HG02571 (cell line): ENCODE data around the gene ELL.

Experiments
- ATAC-seq: cut with Tn5 transposase; IDR thresholded peaks from one replicate; pipeline ENCODE4 v1.9.1; 2021; ENCODE audit warnings: mild to moderate bottlenecking, moderate library complexity; ENCODE audit not compliant: unreplicated experiment

The ELL gene

GRCh38 chr19:18424890-18425514 is 96.9 kb downstream of the ELL start:
- ATAC-seq, result no peak

DNA sequence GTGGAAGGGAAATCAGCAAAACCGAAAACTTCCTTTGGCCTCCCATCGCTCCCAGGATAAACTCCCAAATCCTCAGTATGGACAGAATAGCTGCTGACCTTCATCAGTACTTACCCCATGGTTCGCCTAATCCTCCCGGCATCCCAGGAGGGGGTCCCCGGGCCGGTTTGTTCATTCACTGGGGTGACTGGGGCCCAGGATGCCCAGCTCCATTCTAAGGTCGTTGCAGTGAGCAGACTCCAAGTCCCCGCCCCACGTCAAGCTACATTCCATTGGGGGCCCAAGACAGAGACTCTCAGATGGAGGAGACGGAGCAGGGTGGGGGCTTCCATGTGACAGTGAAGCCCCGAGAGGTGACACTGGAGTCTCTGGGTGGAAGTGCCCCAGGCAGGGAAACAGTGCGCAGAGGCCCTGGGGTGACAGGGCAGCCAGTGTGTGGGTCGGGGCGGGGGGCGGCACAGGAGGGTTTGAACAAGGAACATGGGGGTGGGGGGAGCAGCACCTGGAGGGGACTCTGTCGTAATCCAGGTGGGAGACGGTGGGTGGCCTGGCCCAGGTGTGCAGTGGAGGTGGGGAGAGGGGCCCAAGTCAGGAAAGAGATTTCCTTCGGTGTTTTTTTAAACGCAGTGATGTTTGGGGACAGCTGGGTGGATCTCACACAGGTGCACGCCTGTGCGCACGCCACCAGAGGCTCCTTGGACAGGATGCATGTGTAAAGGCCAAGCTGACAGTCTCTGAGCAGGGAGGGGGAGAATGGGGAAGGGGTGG is 97.6 kb downstream of the ELL start:
- no peak for ATAC-seq

DNA sequence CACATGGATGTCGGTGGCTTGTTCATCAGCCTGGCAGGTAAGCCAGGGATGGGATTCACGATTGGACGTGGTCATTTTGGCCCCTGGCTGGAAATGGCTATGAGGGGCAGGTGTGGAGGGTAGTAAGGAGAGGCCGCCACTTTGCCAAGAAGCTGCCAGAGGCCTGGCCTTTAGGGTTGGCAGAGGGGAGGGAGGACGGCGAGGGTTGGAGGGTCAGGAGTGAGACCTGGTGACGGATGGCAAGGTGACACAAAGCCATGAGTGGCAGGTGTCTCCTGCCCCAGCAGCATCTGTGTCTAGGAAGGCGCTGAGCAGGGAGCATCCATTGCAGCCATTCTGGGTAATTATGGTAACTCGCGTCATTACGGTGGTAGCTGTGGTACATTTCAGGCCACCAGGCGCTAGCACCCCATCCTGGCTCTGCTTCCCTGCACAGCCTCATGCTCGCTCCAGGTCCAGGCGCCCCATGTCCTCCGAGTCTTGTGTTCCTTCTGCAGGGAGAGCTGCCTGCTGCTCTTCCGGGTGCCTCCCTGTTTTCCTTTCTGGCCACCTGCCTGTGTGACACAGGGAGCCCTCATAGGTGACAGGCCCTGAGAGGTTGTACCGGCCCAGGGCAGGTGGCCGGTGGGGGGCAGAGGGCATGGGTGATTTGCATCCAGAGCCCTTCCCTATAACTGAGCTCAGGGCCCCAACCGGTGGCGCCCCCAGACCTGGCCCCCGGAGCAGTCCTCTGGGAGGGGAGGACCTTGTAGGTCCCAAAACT is 98.4 kb downstream of the ELL start:
- no peak for ATAC-seq

DNA sequence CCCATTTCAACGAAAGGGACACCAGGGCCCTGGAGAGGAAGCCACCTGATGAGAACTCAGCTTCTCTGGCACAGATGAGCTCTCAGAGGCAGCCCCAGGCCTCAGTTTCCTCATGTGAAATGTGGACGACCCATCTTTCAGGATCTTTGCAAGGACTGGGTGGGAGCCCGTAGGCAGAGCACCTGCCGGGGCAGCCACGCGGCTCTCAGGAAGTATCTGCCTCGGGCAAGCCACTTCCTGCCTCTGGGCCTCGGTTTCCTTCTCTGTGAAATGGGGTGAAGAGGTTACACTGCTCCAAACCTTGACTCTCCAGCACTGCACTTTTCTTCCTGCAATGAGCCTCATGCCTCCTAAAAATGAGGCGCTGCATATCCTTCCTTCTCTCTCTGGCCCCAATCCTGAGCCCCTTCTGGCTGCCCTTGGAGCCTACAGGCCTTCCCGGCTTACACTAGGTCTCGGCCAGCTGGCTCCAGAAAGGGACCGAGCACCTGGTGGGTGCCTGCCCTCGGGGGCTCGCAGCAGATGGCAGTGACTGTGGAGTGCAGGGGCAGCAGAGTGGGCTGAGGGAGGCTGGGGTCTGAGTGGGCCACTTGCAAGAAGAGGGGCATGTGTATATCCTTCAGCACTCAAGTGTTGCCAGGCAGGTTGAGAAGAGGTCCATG is 99.2 kb downstream of the ELL start:
- ATAC-seq, result no peak

- no peak for ATAC-seq
These were observed 100.4 kb downstream of the ELL start for GRCh38 chr19:18421371-18421959.

DNA sequence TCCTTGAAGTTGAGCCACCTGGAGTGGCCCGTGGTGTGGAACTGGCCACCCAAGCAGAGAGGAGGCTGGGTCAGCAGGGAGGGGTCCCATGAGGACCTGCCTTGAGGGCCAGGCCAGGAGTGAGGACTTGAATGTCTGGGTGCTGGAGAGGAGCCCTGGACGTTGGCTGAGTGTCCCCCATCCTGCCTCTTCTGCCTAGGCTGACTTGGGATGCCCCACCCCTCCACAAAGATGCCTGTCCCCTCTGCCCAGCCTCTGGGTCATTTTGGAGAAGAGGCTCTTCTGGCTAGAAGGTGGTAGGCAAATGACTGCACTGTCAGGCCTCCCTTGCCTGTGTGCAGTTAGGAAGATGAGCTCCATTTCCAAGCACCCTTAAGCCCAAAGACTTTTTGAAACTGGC is 100.9 kb downstream of the ELL start:
- no peak for ATAC-seq

- no peak for ATAC-seq
These were observed 102.0 kb downstream of the ELL start for GRCh38 chr19:18419699-18420460.

DNA sequence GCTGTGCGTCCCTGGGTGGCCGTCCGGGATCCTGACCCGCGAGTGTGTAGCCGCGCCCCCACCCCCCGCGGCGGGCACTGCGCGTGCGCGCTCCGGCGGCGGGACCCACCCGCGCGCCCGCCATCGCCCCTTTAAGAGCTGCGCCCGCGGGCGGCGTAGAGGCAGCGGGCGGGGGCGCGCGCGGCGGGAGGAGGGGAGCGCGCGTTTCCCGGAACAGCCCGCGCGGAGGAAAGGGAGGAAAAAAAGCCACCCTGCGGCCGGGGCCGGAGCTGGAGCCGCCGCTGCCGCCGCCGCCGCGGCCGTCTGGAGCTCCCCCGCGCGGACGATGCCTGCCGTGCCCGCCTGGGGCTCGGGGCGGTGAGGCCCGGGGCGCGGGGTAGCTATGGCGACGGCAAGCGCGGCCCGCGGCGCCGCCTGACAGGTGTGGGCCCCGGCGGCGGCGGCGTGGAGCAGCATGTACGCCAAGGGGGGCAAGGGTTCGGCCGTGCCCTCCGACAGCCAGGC is 102.6 kb downstream of the ELL start, which contains the start of gene SSBP4:
Gene SSBP4 (plus strand): TSS at position 204 of the 504 bp plus-strand sequence. CDS start 251 bp downstream, at position 455.
- ATAC-seq, result no peak

- no peak for ATAC-seq
These were observed 103.2 kb downstream of the ELL start for GRCh38 chr19:18418483-18419194.

GRCh38 chr19:18418029-18418482 is 103.8 kb downstream of the ELL start:
- ATAC-seq, result no peak

- no peak for ATAC-seq
These were observed 104.4 kb downstream of the ELL start for GRCh38 chr19:18417250-18418028.

GRCh38 chr19:18416778-18417249 is 105.1 kb downstream of the ELL start:
- no peak for ATAC-seq

DNA sequence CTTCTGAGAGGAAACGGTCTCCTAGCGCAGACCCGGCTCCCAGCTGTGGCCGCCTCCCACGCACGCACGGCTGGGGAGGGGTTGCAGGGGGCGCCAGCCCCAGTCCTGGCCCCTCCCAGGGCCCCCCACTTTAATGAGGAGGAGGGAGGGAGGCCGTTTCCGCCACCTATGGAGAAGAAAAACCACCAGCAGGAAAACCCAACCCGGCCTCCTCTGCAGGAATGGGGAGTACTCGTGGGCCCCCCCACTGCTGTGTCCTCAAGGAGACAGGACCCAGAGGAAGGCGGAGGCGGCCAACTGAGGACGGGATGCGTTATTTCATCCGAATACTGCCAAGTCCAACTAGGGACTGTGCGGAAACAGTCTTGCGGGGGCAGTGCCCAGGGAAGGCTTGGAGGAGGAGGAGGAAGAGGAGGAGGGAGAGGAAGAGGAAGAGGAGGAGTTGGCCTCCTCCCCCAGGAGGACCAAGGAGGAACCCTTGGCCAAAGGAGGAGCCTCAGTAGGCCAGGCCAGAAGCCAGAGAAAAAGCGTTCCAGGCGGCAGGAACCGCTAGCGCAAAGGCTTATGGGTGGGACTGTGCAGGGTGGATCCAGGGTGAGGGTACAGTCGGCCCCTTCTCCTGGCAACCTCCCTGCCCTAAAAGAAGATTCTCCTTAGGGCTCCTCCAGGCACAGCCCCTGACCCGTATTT is 106.5 kb downstream of the ELL start:
- ATAC-seq, result no peak

DNA sequence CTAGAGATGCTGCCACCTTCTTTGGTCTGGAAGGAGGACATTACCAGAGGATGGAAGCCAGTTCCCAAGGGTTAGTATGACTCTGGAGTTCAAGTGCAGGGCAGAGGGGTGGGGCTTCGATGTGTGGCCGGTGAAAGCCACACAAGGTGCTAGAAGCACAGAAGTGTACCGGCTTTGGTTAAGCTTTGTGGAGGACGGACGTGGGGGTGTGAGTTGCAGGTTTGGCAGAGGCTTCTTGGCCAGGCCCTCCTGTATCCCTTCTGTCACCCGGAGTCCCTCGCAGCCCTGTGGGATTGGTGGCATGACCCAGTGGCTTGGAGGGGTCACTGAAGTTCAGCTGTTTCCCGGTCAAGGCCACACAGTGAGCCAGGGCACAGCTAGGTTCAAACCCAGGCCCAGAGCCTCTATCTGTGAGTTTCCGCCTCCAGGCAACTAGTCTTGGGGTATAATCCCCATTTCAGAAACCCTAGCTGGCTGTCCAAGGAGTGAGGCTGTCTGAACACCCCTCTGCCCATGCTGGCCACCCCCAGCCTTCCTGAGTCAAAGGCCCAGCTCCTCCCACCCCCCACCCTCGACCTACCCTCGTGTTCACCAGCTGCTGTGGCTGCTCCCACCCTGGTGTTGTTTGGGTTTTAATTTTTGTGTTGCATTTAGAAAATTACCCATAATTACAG is 107.2 kb downstream of the ELL start:
- no peak for ATAC-seq

- no peak for ATAC-seq
These were observed 109.1 kb downstream of the ELL start for GRCh38 chr19:18412610-18413239.

DNA sequence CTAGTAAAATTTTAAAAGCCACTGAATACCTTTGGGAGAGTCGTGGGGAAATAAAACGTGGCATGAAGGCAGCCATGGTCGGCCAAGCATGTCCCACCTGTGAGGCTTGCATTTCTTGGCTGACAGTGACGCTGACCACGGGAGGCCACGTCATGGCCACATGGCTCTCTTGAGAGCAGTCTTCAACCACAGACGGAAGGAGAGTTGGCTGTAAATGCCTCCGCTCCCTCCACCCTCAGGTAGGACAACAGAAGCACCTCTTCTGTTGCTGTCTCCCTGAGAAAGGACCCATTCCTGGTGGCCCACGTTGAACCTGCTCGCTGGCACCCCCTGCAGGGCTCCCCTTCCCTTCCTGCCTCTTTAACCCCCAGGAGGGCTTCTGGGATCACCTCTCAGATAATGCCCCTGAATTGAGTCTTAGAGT is 113.8 kb downstream of the ELL start:
- no peak for ATAC-seq

DNA sequence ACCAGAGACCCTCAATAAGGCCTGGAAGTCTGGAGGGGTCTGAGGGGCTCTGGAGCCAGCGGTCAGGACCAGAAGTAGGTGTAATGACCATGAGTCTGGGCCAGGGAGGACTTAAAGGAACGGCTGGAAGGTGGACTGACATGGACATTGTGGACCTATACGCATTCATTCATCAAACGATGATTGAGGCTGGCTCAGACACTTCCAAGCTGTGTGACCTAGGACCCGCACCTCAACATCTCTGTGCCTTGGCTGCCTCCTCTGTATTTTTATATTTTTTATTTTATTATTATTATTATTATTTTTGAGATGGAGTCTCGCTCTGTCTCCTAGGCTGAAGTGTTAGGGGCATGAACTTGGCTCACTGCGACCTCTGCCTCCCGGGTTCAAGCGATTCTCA is 115.1 kb downstream of the ELL start:
- ATAC-seq, result no peak
